GF-D8 (cell line): ENCODE data around the gene SLC22A25.
"Not testable (repeated sequence)": the region's sequence is repeated elsewhere in the genome, so short reads cannot be mapped to it uniquely, and the experiment has no call there.

Experiments
- DNase-seq: peaks from one replicate; lab custom pipeline; 2025; lab: John Stamatoyannopoulos, UW

Gene SLC22A25

DNA sequence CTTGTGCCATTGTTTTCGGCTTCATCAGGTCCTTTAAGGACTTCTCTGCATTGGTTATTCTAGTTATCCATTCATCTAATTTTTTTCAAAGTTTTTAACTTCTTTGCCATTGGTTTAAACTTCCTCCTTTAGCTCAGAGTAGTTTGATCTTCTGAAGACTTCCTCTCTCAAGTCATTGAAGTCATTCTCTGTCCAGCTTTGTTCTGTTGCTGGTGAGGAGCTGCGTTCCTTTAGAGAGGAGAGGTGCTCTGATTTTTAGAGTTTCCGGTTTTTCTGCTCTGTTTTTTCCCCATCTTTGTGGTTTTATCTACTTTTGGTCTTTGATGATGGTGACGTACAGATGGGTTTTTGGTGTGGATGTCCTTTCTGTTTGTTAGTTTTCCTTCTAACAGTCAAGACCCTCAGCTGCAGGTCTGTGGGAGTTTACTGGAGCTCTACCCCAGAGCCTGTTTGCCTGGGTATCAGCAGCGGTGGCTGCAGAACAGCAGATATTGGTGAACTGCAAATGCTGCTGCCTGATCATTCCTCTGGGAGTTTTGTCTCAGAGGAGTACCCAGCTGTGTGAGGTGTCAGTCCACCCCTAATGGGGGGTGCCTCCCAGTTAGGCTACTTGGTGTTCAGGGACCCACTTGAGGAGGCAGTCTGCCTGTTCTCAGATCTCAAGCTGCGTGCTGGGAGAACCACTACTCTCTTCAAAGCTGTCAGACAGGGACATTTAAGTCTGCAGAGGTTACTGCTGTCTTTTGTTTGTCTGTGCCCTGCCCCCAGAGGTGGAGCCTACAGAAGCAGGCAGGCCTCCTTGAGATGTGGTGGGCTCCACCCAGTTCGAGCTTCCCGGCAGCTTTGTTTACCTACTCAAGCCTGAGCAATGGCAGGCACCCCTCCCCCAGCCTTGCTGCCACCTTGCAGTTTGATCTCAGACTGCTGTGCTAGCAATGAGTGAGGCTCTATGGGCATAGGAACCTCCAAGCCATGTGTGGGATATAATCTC is 7.6 kb downstream of the SLC22A25 start:
- DNase-seq, result not testable (repeated sequence)

GRCh38 chr11:63229815-63230214 is 13.6 kb downstream of the SLC22A25 start:
- DNase-seq, result no peak

DNA sequence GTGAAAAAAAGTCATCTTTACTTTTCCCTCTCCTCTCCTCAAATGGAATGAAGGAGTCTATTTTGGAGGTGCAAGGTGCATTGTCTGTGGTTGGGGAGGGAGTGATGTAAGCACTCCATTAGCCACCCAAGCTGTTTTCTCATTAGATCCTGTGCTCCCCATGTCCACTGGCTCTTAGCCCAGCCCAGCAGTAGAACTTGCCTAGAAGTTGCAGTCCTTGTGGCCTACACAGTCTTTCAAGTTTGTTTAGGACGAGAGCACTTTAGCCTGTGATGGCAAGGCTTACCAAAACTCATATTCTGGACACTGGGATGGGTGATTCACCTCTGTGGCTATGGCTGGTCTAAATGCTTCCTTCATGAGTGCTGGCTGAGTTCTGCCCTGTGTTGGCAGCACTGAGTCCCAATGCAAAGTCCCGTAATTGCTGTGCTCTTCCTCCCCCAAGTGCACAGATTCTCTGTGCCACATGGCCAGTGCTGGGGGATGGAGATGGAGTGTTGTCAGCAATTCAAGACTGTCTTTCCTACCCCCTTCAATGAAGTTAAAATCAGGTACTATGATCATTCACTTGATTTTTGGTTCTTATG is 15.8 kb downstream of the SLC22A25 start:
- no peak for DNase-seq

DNA sequence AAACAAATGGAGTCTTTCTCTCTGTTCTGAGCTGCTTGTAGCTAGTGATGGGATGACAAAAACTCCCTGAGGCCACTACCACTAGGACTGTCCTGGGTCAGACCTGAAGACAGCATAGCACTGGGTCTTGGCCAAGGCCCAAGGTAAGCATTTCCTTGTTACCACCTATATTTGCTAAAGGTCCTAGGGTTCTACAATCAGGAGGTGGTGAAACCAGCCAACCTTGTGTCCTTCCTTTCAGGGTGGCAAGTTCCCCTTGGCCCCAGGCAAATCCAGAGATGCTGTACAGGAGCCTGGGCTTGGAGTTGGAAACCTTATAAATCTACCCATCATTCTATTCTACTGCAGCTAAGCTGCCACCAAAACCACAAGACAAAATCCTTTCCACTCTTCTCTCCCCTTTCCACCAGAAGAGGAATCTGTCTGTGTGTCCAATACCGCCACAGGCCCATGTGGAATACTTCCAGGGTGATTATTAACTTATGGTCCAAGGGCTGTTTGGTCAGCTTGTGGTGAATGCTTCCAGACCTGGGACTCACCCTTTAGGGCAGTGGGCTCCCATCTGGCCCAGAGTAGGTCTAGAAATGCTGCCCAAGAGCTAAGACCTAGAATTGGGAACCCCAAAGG is 16.8 kb downstream of the SLC22A25 start:
- DNase-seq, result no peak

GRCh38 chr11:63214093-63214492 is 29.3 kb downstream of the SLC22A25 start:
- no peak for DNase-seq

- DNase-seq, result no peak
Measured at GRCh38 chr11:63212742-63213141, 30.7 kb downstream of the SLC22A25 start.

GRCh38 chr11:63210111-63210510 is 33.3 kb downstream of the SLC22A25 start:
- DNase-seq, result no peak
